ENCODE results near the gene STIM2. TPM values are rescaled to one million over a fixed set of nuclear protein-coding genes. Genes with fewer than 3 reads are reported as not detected.

STIM2 gene
- total RNA-seq, 1 donor from 2014 or later = 51.0 TPM

DNA sequence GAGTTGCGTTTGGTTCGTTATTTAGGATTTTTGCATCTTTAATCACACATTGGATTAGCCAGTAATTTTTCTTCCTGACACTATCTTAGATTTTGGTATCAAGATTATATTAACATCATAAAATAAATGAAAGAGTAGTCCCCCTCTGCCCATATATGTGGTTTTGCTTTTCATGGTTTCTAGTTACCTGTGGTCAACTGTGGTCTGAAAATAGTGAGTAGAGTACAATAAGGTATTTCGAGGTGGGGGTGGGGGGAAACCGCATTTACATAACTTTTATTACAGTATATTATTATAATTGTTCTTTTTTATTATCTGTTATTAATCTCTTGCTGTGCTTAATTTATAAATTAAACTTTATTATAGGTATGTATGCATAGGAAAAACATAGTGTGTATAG lies 152.4 kb downstream of the STIM2 start:
- no peak for DNase-seq (ENCODE audit: low spot score in 2 of 2, unreplicated experiment in 2 of 2)
- peaks cover 8% of the 10 kb centered on the region for H3K9me3 Mint-ChIP-seq
- no peak for TF ChIP-seq CTCF (IDR thresholded peaks at IDR 0.05; ENCODE audit: unreplicated experiment)
- peaks cover 13% of the 10 kb centered on the region for H3K36me3 Mint-ChIP-seq
- H3K4me1 Mint-ChIP-seq = peaks cover 11% of the 10 kb centered on the region
- no peaks in the 10 kb centered on the region for H3K27me3 Mint-ChIP-seq (ENCODE audit: low read depth)
- H3K4me3 Mint-ChIP-seq = no peak overlapping the region
- H3K27ac Mint-ChIP-seq = no peak overlapping the region

DNA sequence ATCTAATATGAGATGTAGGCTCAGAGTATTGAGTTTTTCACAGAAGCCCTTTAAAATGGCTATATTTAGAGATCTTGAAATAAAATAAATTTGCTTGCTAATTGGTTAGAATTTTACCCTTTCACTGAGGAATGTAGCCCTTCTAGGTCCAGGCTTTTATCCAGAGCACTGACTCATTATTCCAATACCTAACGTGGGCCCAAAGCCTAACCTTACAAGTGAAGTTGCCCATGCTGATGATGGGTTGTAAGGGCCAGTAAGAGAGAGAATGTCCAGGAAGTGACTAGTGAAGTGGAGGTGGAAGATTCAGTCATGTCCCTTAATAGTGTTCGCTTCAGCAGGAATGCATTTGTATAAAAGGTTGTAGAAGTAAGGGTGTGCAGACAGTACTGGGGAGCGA lies 155.9 kb downstream of the STIM2 start:
- no peak overlapping the region for H3K4me3 Mint-ChIP-seq
- no peak for DNase-seq (ENCODE audit: low spot score in 2 of 2, unreplicated experiment in 2 of 2)

DNA sequence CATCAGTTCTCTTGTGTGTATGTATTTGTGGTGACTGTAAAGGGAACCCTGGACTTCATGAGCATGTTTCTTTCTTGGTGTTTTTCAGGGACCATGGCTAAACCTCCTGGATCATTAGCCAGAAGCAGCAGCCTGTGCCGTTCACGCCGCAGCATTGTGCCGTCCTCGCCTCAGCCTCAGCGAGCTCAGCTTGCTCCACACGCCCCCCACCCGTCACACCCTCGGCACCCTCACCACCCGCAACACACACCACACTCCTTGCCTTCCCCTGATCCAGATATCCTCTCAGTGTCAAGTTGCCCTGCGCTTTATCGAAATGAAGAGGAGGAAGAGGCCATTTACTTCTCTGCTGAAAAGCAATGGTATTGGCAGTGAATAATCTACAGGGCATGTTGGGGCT lies 157.0 kb downstream of the STIM2 start:
- Mint-ChIP-seq H3K36me3 (peaks cover 26% of the 10 kb centered on the region), H3K4me1 (peaks cover 9% of the 10 kb centered on the region), H3K27ac (no peak overlapping the region), H3K9me3 (peaks cover 8% of the 10 kb centered on the region), H3K27me3 (ENCODE audit: low read depth) (no peaks in the 10 kb centered on the region), H3K4me3 (no peak overlapping the region)
- DNase-seq (ENCODE audit: low spot score in 2 of 2, unreplicated experiment in 2 of 2) = no peak
- no peak for TF ChIP-seq CTCF (IDR thresholded peaks at IDR 0.05; ENCODE audit: unreplicated experiment)

More for the DNA sequence above, 155.9 kb downstream of the STIM2 start:
- no peak for TF ChIP-seq CTCF (IDR thresholded peaks at IDR 0.05; ENCODE audit: unreplicated experiment)
- H3K36me3 Mint-ChIP-seq = peaks cover 22% of the 10 kb centered on the region
- peaks cover 8% of the 10 kb centered on the region for H3K9me3 Mint-ChIP-seq
- no peak overlapping the region for H3K27ac Mint-ChIP-seq
- H3K4me1 Mint-ChIP-seq = peaks cover 13% of the 10 kb centered on the region
- H3K27me3 Mint-ChIP-seq (ENCODE audit: low read depth) = no peaks in the 10 kb centered on the region

- Mint-ChIP-seq H3K27me3 (ENCODE audit: low read depth) (no peaks in the 10 kb centered on the region), H3K27ac (no peak overlapping the region), H3K36me3 (peaks cover 29% of the 10 kb centered on the region), H3K9me3 (peaks cover 8% of the 10 kb centered on the region), H3K4me3 (no peak overlapping the region), H3K4me1 (peaks cover 9% of the 10 kb centered on the region)
- no peak for TF ChIP-seq CTCF (IDR thresholded peaks at IDR 0.05; ENCODE audit: unreplicated experiment)
- no peak for DNase-seq (ENCODE audit: low spot score in 2 of 2, unreplicated experiment in 2 of 2)
Observed at GRCh38 chr4:27018076-27018475, 157.4 kb downstream of the STIM2 start.

DNA sequence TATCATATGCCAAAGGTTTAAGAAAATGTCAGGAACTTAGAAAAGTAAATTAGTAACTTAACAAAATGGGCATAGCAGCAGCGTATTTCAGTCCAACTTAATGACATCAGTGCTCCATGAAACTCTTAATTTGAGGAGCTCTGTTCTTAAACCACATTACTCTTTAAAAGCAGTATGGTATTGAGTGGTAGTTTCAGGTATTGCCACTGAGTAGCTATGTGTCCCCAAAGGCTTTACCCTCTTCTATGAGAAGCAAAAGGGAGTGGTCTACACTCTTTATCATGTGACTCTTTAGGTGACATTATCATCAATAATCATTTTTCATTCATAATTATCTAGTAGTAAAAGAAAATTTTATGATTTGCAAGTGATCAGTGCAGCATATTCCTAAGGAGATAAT lies 158.3 kb downstream of the STIM2 start:
- peaks cover 8% of the 10 kb centered on the region for H3K9me3 Mint-ChIP-seq
- peaks cover 15% of the 10 kb centered on the region for H3K4me1 Mint-ChIP-seq
- no peak for TF ChIP-seq CTCF (IDR thresholded peaks at IDR 0.05; ENCODE audit: unreplicated experiment)

GRCh38 chr4:27019766-27020165 lies 159.1 kb downstream of the STIM2 start:
- no peak overlapping the region for H3K27ac Mint-ChIP-seq
- H3K27me3 Mint-ChIP-seq (ENCODE audit: low read depth) = no peaks in the 10 kb centered on the region
- peaks cover 8% of the 10 kb centered on the region for H3K9me3 Mint-ChIP-seq
- no peak overlapping the region for H3K4me3 Mint-ChIP-seq
- DNase-seq (ENCODE audit: low spot score in 2 of 2, unreplicated experiment in 2 of 2) = no peak
- H3K4me1 Mint-ChIP-seq = peaks cover 15% of the 10 kb centered on the region
- peaks cover 32% of the 10 kb centered on the region for H3K36me3 Mint-ChIP-seq
- no peak for TF ChIP-seq CTCF (IDR thresholded peaks at IDR 0.05; ENCODE audit: unreplicated experiment)

More for the DNA sequence above, 158.3 kb downstream of the STIM2 start:
- peaks cover 32% of the 10 kb centered on the region for H3K36me3 Mint-ChIP-seq
- no peaks in the 10 kb centered on the region for H3K27me3 Mint-ChIP-seq (ENCODE audit: low read depth)
- no peak for DNase-seq (ENCODE audit: low spot score in 2 of 2, unreplicated experiment in 2 of 2)
- no peak overlapping the region for H3K4me3 Mint-ChIP-seq
- no peak overlapping the region for H3K27ac Mint-ChIP-seq
